HCEC 1CT (cell line): Measurements from ENCODE around the gene GAB2.

Source experiments
- DNase-seq: peaks from one replicate; pipeline ENCODE4 v3.0.0-alpha.2; 2017

Gene GAB2

GRCh38 chr11:78398715-78399114 is 18.9 kb downstream of the GAB2 start:
- DNase-seq = no peak

- no peak for DNase-seq
These were observed 20.2 kb downstream of the GAB2 start for GRCh38 chr11:78397398-78397797.

GRCh38 chr11:78395597-78395996 is 22.0 kb downstream of the GAB2 start:
- DNase-seq = no peak

- no peak for DNase-seq
These were observed 24.8 kb downstream of the GAB2 start for GRCh38 chr11:78392854-78393253.

- DNase-seq = no peak
These were observed 26.2 kb downstream of the GAB2 start for GRCh38 chr11:78391424-78391823.

- no peak for DNase-seq
These were observed 26.8 kb downstream of the GAB2 start for GRCh38 chr11:78390809-78391208.

- no peak for DNase-seq
These were observed 31.2 kb downstream of the GAB2 start for GRCh38 chr11:78386215-78386941.

GRCh38 chr11:78385205-78385604 is 32.4 kb downstream of the GAB2 start:
- DNase-seq = no peak

- no peak for DNase-seq
These were observed 33.4 kb downstream of the GAB2 start for GRCh38 chr11:78384231-78384630.

- no peak for DNase-seq
These were observed 35.8 kb downstream of the GAB2 start for GRCh38 chr11:78381865-78382264.

- no peak for DNase-seq
These were observed 37.0 kb downstream of the GAB2 start for GRCh38 chr11:78380615-78381051.

GRCh38 chr11:78379039-78379670 is 38.5 kb downstream of the GAB2 start:
- peak; percentile 15 for DNase-seq

- no peak for DNase-seq
These were observed 39.8 kb downstream of the GAB2 start for GRCh38 chr11:78377625-78378418.

GRCh38 chr11:78376858-78377257 is 40.8 kb downstream of the GAB2 start:
- no peak for DNase-seq

- DNase-seq = no peak
These were observed 42.7 kb downstream of the GAB2 start for GRCh38 chr11:78374917-78375316.

- no peak for DNase-seq
These were observed 43.9 kb downstream of the GAB2 start for GRCh38 chr11:78373689-78374088.

GRCh38 chr11:78372114-78372768 is 45.4 kb downstream of the GAB2 start:
- no peak for DNase-seq

- no peak for DNase-seq
These were observed 46.3 kb downstream of the GAB2 start for GRCh38 chr11:78371221-78371891.

- DNase-seq = no peak
These were observed 47.0 kb downstream of the GAB2 start for GRCh38 chr11:78370406-78371172.

GRCh38 chr11:78365381-78365792 is 52.2 kb downstream of the GAB2 start:
- peak; percentile 56 for DNase-seq

GRCh38 chr11:78364128-78364751 is 53.4 kb downstream of the GAB2 start:
- no peak for DNase-seq
